Measurements from ENCODE around the gene TMC1.

GRCh38 chr9:72614067-72614466 lies 92.7 kb downstream of the TMC1 start:
- TF ChIP-seq CTCF (conservative IDR thresholded peaks at IDR 0.05 in 1 of 2, IDR thresholded peaks at IDR 0.05 in 1 of 2; ENCODE audit: extremely low read depth in 1 of 2, insufficient read depth in 1 of 2, low read depth in 1 of 2, low read length in 2 of 2) (no peak), EZH2 (IDR thresholded peaks at IDR 0.05; ENCODE audit: borderline replicate concordance, low read length) (no peak)
